PFSK-1 (cell line): ENCODE measurements around the gene EFEMP2.

ENCODE experiments used
- FOXP2 ChIP-seq: optimal IDR thresholded peaks from 2 replicates; pipeline ENCODE3; 2011; ENCODE audit warnings: borderline replicate concordance, control low read depth, inconsistent platforms; ENCODE audit not compliant: insufficient read depth; ENCODE audit errors: extremely low read length, extremely low read depth
- POLR2AphosphoS5 ChIP-seq: IDR thresholded peaks from 2 replicates; pipeline ENCODE4 v1.6.1; 2012; ENCODE audit warnings: low read depth, mild to moderate bottlenecking, control low read depth, low read length, moderate library complexity
- REST ChIP-seq, 2 experiments: IDR thresholded peaks; 2 replicates each; pipeline versions ENCODE4 v1.6.1 to v1.8.0; 2011 to 2012; ENCODE audit warnings: low read depth in 2 of 2, low read length in 2 of 2, control low read depth in 1 of 2, inconsistent platforms in 1 of 2, mild to moderate bottlenecking in 1 of 2, moderate library complexity in 1 of 2; ENCODE audit not compliant: insufficient read depth in 1 of 2
- SIN3A ChIP-seq: IDR thresholded peaks from 2 replicates; pipeline ENCODE4 v1.6.1; 2012; ENCODE audit warnings: mild to moderate bottlenecking, low read length, moderate library complexity, borderline replicate concordance; ENCODE audit not compliant: insufficient read depth
- TAF1 ChIP-seq: IDR thresholded peaks from 2 replicates; pipeline ENCODE4 v1.6.1; 2012; ENCODE audit warnings: low read length, control low read depth, borderline replicate concordance; ENCODE audit not compliant: insufficient read depth

The EFEMP2 gene

DNA sequence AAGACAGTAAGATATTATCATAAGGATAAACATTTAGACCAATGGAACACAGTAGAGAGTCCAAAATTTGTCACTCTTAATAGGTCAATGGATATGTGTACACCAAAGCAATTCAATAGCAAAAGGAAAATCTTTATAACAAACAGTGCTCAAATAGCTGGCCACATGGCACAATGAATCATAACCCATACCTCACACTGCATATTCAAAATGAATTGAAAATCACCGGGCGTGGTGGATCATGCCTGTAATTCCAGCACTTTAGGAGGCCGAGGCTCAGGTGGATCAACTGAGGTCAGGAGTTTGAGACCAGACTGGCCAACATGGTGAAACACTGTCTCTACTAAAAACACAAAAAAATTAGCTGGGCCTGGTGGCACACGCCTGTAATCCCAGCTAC lies 30.5 kb downstream of the EFEMP2 start:
- no peak for TF ChIP-seq REST (IDR thresholded peaks at IDR 0.05; ENCODE audit: insufficient read depth in 1 of 2, low read depth in 2 of 2, low read length in 2 of 2)
- TF ChIP-seq SIN3A: no peak
- no peak for TF ChIP-seq FOXP2
- TF ChIP-seq TAF1: no peak
- no peak for TF ChIP-seq POLR2AphosphoS5

DNA sequence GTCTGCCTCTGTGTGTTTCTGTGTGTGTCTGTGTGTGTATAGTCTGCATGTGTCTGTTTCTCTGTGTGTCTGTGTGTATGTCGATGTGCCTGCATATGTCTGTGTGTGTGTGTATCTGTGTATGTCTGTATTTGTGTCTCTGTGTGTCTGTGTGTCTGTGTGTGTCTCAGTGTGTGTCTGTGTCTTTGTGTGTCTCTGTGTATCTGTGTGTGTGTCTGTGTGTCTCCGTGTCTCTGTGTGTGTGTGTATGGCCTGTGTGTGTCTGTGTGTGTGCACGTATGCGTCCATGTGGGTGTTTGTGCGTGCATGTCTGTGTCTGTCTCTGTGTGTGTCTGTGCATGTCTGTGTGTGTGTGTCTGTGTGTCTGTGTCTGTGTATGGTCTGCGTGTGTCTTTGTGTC lies 38.4 kb downstream of the EFEMP2 start:
- TF ChIP-seq FOXP2 (no peak), REST (IDR thresholded peaks at IDR 0.05; ENCODE audit: insufficient read depth in 1 of 2, low read depth in 2 of 2, low read length in 2 of 2) (no peak), TAF1 (no peak), POLR2AphosphoS5 (no peak), SIN3A (no peak)

GRCh38 chr11:65833297-65834030 lies 39.1 kb downstream of the EFEMP2 start, which contains the start of gene SNX32:
SNX32 (plus strand) TSS chr11:65833963; CDS start chr11:65834066, 103 bp downstream.
- TF ChIP-seq TAF1 (no peak), SIN3A (no peak), FOXP2 (no peak), REST (IDR thresholded peaks at IDR 0.05; ENCODE audit: insufficient read depth in 1 of 2, low read depth in 2 of 2, low read length in 2 of 2) (no peak), POLR2AphosphoS5 (no peak)

GRCh38 chr11:65829459-65829858 lies 43.1 kb downstream of the EFEMP2 start:
- no peak for TF ChIP-seq SIN3A

DNA sequence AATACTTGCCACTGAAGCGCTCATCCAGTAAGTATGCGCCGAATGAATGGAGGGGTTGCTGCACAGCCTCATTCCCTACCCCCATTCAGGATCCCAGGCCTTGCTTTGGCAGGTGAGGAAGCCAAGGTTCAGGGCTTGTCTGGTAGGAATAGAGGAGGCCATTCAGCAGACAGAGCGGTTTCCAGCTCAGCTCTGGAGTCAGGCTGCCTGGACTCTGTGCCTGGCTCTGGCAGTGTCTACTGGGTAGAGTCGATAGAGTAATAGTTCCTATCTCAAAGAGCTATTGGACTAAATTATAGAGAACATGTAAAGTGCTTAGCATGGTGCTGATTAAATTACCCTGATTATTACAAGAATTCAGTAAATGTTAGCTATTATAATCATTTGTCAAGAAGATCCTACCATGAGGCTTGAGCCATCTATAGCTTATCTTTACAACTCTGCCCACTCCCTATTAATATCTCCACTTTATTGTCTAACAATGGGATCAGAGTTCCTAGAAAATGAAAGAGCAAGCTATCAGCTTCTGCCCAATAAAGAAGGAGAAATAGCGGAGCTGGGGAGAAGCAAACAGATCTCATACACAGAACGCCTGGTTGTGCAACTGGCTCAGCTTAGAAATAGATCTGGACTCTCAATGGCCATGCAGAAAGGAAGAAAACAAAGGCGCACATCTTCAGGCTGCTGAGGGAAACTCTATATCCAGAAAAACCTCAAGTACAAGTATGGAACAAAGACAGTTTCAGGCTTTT lies 45.4 kb downstream of the EFEMP2 start:
- TF ChIP-seq POLR2AphosphoS5 (no peak), FOXP2 (no peak), REST (IDR thresholded peaks at IDR 0.05; ENCODE audit: insufficient read depth in 1 of 2, low read depth in 2 of 2, low read length in 2 of 2) (no peak), TAF1 (no peak), SIN3A (no peak)
